SH-SY5Y (cell line): Measurements from ENCODE around the gene OBSCN.

Experiments
- GATA2 ChIP-seq: IDR thresholded peaks from 2 replicates; pipeline ENCODE4 v1.6.1; 2011; ENCODE audit warnings: mild to moderate bottlenecking, low read depth, low read length
- GATA3 ChIP-seq: IDR thresholded peaks from 2 replicates; pipeline ENCODE4 v1.6.1; 2011; ENCODE audit warnings: low read depth, mild to moderate bottlenecking, low read length, moderate library complexity

- TF ChIP-seq GATA3 (no peak), GATA2 (no peak)
Observed at GRCh38 chr1:228402641-228403025, 194.8 kb downstream of the OBSCN start.
